ENCODE results near the gene TNS1.
"Not testable (repeated sequence)": the region's sequence is repeated elsewhere in the genome, so short reads cannot be mapped to it uniquely, and the experiment has no call there.

The TNS1 gene

GRCh38 chr2:217825469-217826235 is 177.1 kb downstream of the TNS1 start:
- no peak for DNase-seq

GRCh38 chr2:217824223-217824622 is 178.6 kb downstream of the TNS1 start:
- no peak for DNase-seq

GRCh38 chr2:217823626-217824025 is 179.2 kb downstream of the TNS1 start:
- no peak for DNase-seq

GRCh38 chr2:217822296-217823252 is 180.2 kb downstream of the TNS1 start:
- no peak for DNase-seq

- no peak for DNase-seq
Measured at GRCh38 chr2:217821536-217822147, 181.2 kb downstream of the TNS1 start.

- DNase-seq: no peak
Measured at GRCh38 chr2:217820904-217821303, 181.9 kb downstream of the TNS1 start.

GRCh38 chr2:217820091-217820819 is 182.5 kb downstream of the TNS1 start:
- DNase-seq: no peak

- DNase-seq: no peak
Measured at GRCh38 chr2:217818293-217818850, 184.4 kb downstream of the TNS1 start.

GRCh38 chr2:217817466-217818292 is 185.1 kb downstream of the TNS1 start:
- no peak for DNase-seq

- DNase-seq: no peak
Measured at GRCh38 chr2:217816396-217816869, 186.4 kb downstream of the TNS1 start.

GRCh38 chr2:217813828-217814227 is 189.0 kb downstream of the TNS1 start:
- no peak for DNase-seq

GRCh38 chr2:217812170-217812569 is 190.6 kb downstream of the TNS1 start:
- no peak for DNase-seq

GRCh38 chr2:217810260-217810659 is 192.5 kb downstream of the TNS1 start:
- DNase-seq: no peak

- DNase-seq: no peak
Measured at GRCh38 chr2:217809736-217810135, 193.1 kb downstream of the TNS1 start.

GRCh38 chr2:217808967-217809366 is 193.8 kb downstream of the TNS1 start:
- not testable (repeated sequence) for DNase-seq

GRCh38 chr2:217808326-217808725 is 194.5 kb downstream of the TNS1 start:
- no peak for DNase-seq

- DNase-seq: no peak
Measured at GRCh38 chr2:217807753-217808152, 195.0 kb downstream of the TNS1 start.

GRCh38 chr2:217807025-217807424 is 195.8 kb downstream of the TNS1 start:
- DNase-seq: no peak

GRCh38 chr2:217806482-217806765 is 196.4 kb downstream of the TNS1 start:
- DNase-seq: no peak

- no peak for DNase-seq
Measured at GRCh38 chr2:217805668-217806481, 196.9 kb downstream of the TNS1 start.

Measured in CD4-positive, alpha-beta T cell treated with Interleukin-10 for 1 hour (primary cell).